H1 (cell line): ENCODE measurements around the gene UBE2E2. TPM values are rescaled to one million over a fixed set of nuclear protein-coding genes. Genes with fewer than 3 reads are reported as not detected.

ENCODE experiments used
- KDM4A ChIP-seq: IDR thresholded peaks from one replicate; pipeline ENCODE4 v1.7.1; 2012; ENCODE audit warnings: low read depth, mild to moderate bottlenecking, moderate library complexity, low read length, inconsistent platforms; ENCODE audit not compliant: severe bottlenecking
- PHF8 ChIP-seq: fragments of 200-600 bp; sonication (generic); conservative IDR thresholded peaks from 2 replicates; pipeline ENCODE4 v1.7.1; 2012; ENCODE audit warnings: low read depth, mild to moderate bottlenecking, inconsistent platforms, low read length, moderate library complexity
- POLR2A ChIP-seq, 2 experiments: IDR thresholded peaks; 1 replicate in 1 of 2; 2 replicates in 1 of 2; pipeline ENCODE4 v1.6.1; 2011; ENCODE audit warnings: low read depth in 2 of 2, low read length in 2 of 2, mild to moderate bottlenecking in 2 of 2; ENCODE audit errors: control extremely low read depth in 1 of 2
- RFX5 ChIP-seq: IDR thresholded peaks from 2 replicates; pipeline ENCODE4 v1.6.1; 2011; ENCODE audit warnings: low read depth, low read length, improper control_type of control experiment, borderline replicate concordance
- SP4 ChIP-seq: IDR thresholded peaks from 2 replicates; pipeline ENCODE4 v1.6.1; 2012; ENCODE audit warnings: low read length, inconsistent platforms
- TAF1 ChIP-seq: IDR thresholded peaks from 2 replicates; pipeline ENCODE4 v1.6.1; 2011; ENCODE audit warnings: mild to moderate bottlenecking, low read depth, low read length
- polyA plus RNA-seq, 7 experiments: library from polyadenylated mRNA; depleted of rRNA in 3 of 7; stranded (reverse) in 5 of 7; unstranded in 2 of 7; fragments of >200 nt in 5 of 7; fragments of 200-250 nt in 2 of 7; gene quantifications; 1 replicate in 5 of 7; 2 replicates in 1 of 7; 4 replicates in 1 of 7; pipeline versions ENCODE4 v1.2.1 to v1.2.3, GENCODE V29; 2011 to 2013; ENCODE audit warnings: missing spikeins in 2 of 7, mixed read lengths in 2 of 7
- total RNA-seq: library from RNA; stranded (reverse); fragmentation: NEBNext Ultra II Directional; extraction: Animal tissue kit (Norgen Biotek cat#: 25700); gene quantifications from 2 replicates; pipeline ENCODE4 v1.2.1, GENCODE V29; 2021

The UBE2E2 gene
- total and polyA plus RNA-seq, 2 of the 8 experiments (the other 6 are each of a cell fraction or from before 2014, with no cell fraction given): 57.6 to 70.6 TPM

- no peak for TF ChIP-seq POLR2A (IDR thresholded peaks at IDR 0.05; ENCODE audit: control extremely low read depth in 1 of 2, low read depth in 2 of 2, low read length in 2 of 2)
- TF ChIP-seq SP4: no peak
- no peak for TF ChIP-seq RFX5
- no peak for TF ChIP-seq KDM4A
- no peak for TF ChIP-seq PHF8
- no peak for TF ChIP-seq TAF1
- TF ChIP-seq, all 59 proteins: peak for 0
These were observed 290.8 kb downstream of the UBE2E2 start (continued) for GRCh38 chr3:23493889-23494288.
